ENCODE data around the gene GABRG3. TPM values are rescaled to one million over a fixed set of nuclear protein-coding genes. Genes with fewer than 3 reads are reported as not detected.

The GABRG3 gene
- total RNA-seq, 2 experiments from 2014 or later = not detected

DNA sequence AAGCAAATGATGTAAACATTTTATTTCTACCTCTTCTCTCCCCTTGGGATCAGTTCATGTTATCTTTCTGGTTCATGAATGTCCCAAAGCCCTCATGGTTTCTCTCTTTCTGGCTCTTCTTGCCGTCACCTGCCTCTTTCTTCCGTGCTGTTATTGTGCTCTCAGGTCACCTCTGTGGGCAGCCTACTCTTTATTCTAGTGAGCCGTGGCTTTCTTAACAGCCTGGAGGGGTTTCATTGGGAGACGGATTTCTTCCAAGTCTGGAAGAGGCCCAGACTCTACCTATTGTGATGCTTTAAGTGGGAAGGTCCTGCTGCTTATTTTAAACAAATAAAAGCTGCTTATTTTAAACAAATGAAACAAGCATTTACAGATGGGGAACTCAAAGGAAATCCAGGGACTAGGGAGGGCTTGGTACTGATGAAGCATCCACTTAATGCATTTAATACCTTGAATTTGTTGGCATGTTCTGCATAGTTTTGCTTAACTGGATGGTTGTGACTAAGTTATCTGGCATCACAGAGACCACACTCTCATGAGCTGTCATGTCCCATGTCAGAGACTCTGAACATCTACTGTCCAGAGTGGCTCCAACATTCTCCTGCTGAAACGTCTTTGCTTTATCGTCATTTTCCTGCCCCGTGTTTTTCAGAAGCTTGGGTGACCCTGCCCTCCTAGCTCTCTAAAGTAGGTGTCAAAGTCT, 443.3 kb downstream of the GABRG3 start:
- Mint-ChIP-seq H3K36me3 (ENCODE audit: low read depth) (no peaks in the 10 kb centered on the region), H3K9me3 (peaks cover 10% of the 10 kb centered on the region), H3K27ac (no peak overlapping the region), H3K4me3 (no peak overlapping the region), H3K27me3 (no peaks in the 10 kb centered on the region), H3K4me1 (ENCODE audit: low read depth) (no peaks in the 10 kb centered on the region)
- no peak for TF ChIP-seq CTCF (IDR thresholded peaks at IDR 0.05)
- H3K36me3 ChIP-seq (ENCODE audit: insufficient read depth, low read length) = no peaks in the 10 kb centered on the region
- CTCF ChIA-PET = no interaction called here
- POLR2A ChIA-PET = no interaction called here
- intact Hi-C loops (cut with DNase I, micrococcal nuclease) = no loop called here
- DNase-seq = no peak
- H3K4me3 ChIP-seq (ENCODE audit: low read length) = no peak overlapping the region
- H3K27ac ChIP-seq (ENCODE audit: low read depth in 1 of 2, low read length in 2 of 2) = no peak overlapping the region
- H3K9me3 ChIP-seq (ENCODE audit: control insufficient read depth in 1 of 2, insufficient read depth in 1 of 2, low read length in 2 of 2) = peaks cover 0 to 17% of the 10 kb centered on the region in 2 experiments
- no peaks in the 10 kb centered on the region for H3K4me1 ChIP-seq (ENCODE audit: insufficient read depth, low read length)
- no peaks in the 10 kb centered on the region for H3K27me3 ChIP-seq (ENCODE audit: control insufficient read depth in 1 of 2, insufficient read depth in 2 of 2, low read length in 2 of 2)
- no peak for ATAC-seq (ENCODE audit: poor library complexity)

DNA sequence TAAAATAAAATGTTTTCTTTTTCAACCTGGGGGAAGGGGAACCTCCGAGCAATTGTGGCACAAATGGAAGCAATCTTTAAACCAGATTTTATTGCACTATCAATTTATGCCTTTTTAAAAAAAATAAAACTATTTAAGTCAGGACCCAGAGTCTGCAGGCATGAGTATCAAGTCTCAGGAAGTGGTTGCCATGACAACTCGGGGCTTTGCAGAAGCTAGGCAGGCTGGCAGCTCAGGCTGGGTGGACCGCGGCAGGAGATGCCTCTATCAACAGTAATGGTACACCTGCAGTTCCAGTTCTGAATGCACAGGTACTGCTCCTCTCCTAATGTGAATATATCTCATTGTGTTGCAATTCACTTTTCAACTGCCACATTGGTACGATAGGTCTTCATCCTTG, 447.7 kb downstream of the GABRG3 start:
- no peaks in the 10 kb centered on the region for H3K27me3 ChIP-seq (ENCODE audit: control insufficient read depth in 1 of 2, insufficient read depth in 2 of 2, low read length in 2 of 2)
- no peaks in the 10 kb centered on the region for H3K36me3 Mint-ChIP-seq (ENCODE audit: low read depth)
- ChIA-PET POLR2A (no interaction called here), CTCF (no interaction called here)
- no peak for TF ChIP-seq CTCF (IDR thresholded peaks at IDR 0.05)
- no peak for DNase-seq
- no peaks in the 10 kb centered on the region for H3K27me3 Mint-ChIP-seq
- no peaks in the 10 kb centered on the region for H3K36me3 ChIP-seq (ENCODE audit: insufficient read depth, low read length)
- no peak overlapping the region for H3K4me3 ChIP-seq (ENCODE audit: low read length)
- no peak for ATAC-seq (ENCODE audit: poor library complexity)
- H3K4me3 Mint-ChIP-seq = no peak overlapping the region
- intact Hi-C loops (cut with DNase I, micrococcal nuclease) = no loop called here
- H3K27ac Mint-ChIP-seq = no peak overlapping the region
- H3K4me1 ChIP-seq (ENCODE audit: insufficient read depth, low read length) = no peaks in the 10 kb centered on the region
- H3K9me3 Mint-ChIP-seq = peaks cover 10% of the 10 kb centered on the region
- H3K27ac ChIP-seq (ENCODE audit: low read depth in 1 of 2, low read length in 2 of 2) = no peak overlapping the region
- no peaks in the 10 kb centered on the region for H3K4me1 Mint-ChIP-seq (ENCODE audit: low read depth)
- H3K9me3 ChIP-seq (ENCODE audit: control insufficient read depth in 1 of 2, insufficient read depth in 1 of 2, low read length in 2 of 2) = peaks cover 0 to 17% of the 10 kb centered on the region in 2 experiments

DNA sequence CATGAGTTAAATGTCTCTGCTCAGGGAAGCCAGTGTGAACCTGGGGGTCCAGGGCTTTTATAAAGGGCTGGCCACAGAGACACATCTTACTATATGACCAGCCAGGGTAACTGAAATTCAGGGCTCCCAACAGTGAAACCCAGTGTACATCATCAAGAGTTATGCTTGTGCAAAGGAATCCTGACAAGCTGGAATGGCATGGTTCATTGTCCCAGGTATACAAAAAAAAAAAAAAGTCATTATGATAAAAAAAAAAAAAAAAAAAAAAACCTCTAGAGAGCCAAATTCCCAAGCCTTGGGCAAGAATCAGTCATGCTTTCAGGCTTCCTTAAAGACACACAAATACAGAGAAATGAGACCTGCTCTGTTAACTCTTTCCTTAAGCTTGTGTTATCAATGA, 452.0 kb downstream of the GABRG3 start:
- no peaks in the 10 kb centered on the region for H3K4me1 ChIP-seq (ENCODE audit: insufficient read depth, low read length)
- H3K27me3 Mint-ChIP-seq = no peaks in the 10 kb centered on the region
- peaks cover 0 to 16% of the 10 kb centered on the region in 2 experiments for H3K9me3 ChIP-seq (ENCODE audit: control insufficient read depth in 1 of 2, insufficient read depth in 1 of 2, low read length in 2 of 2)
- no peak overlapping the region for H3K27ac Mint-ChIP-seq
- no peaks in the 10 kb centered on the region for H3K4me1 Mint-ChIP-seq (ENCODE audit: low read depth)
- DNase-seq (no peak), ATAC-seq (ENCODE audit: poor library complexity) (no peak)
- H3K4me3 ChIP-seq (ENCODE audit: low read length) = no peak overlapping the region
- H3K36me3 ChIP-seq (ENCODE audit: insufficient read depth, low read length) = no peaks in the 10 kb centered on the region
- no peak overlapping the region for H3K4me3 Mint-ChIP-seq
- H3K9me3 Mint-ChIP-seq = no peaks in the 10 kb centered on the region
- no peaks in the 10 kb centered on the region for H3K27me3 ChIP-seq (ENCODE audit: control insufficient read depth in 1 of 2, insufficient read depth in 2 of 2, low read length in 2 of 2)
- TF ChIP-seq CTCF (IDR thresholded peaks at IDR 0.05) = no peak
- ChIA-PET CTCF (interaction anchor here (0.7 kb wide), 1 partner anchor 109 kb away, joined by 5 read pairs; no protein-coding TSS in a partner anchor), POLR2A (no interaction called here)
- H3K27ac ChIP-seq (ENCODE audit: low read depth in 1 of 2, low read length in 2 of 2) = no peak overlapping the region
- H3K36me3 Mint-ChIP-seq (ENCODE audit: low read depth) = no peaks in the 10 kb centered on the region
- intact Hi-C loops (cut with DNase I, micrococcal nuclease) = no loop called here

Data from CD4-positive, alpha-beta T cell (primary cell).